Fibroblast of skin of abdomen (primary cell): ENCODE measurements around the gene PGGHG. TPM values are rescaled to one million over a fixed set of nuclear protein-coding genes. Genes with fewer than 3 reads are reported as not detected.
"Not testable (repeated sequence)": the region's sequence is repeated elsewhere in the genome, so short reads cannot be mapped to it uniquely, and the experiment has no call there.

Source experiments
- DNase-seq: peaks from one replicate; pipeline ENCODE4 v3.0.0-alpha.2; 2013
- polyA plus RNA-seq, 2 experiments: library from polyadenylated mRNA; unstranded; fragments of 120-200 nt; gene quantifications; one replicate each; pipeline ENCODE4 v1.2.1, GENCODE V29; 2013; ENCODE audit not compliant: insufficient read length in 2 of 2

The PGGHG gene
- 20.0 TPM for polyA plus RNA-seq (2013, experiment 1 of 2; ENCODE audit: insufficient read length)
- polyA plus RNA-seq (2013, experiment 2 of 2; ENCODE audit: insufficient read length) = 22.0 TPM

GRCh38 chr11:288478-289397 lies at the start of gene PGGHG:
Gene PGGHG (plus strand): TSS chr11:289126. CDS start chr11:289817, 691 bp downstream.
- DNase-seq = peak; percentile 35

- DNase-seq = no peak
These were observed 48.6 kb upstream of the PGGHG start for GRCh38 chr11:240315-240714.

- DNase-seq = no peak
These were observed 47.3 kb upstream of the PGGHG start for GRCh38 chr11:241634-242033.

- DNase-seq = no peak
These were observed 44.5 kb upstream of the PGGHG start for GRCh38 chr11:244376-244775.

- DNase-seq = no peak
These were observed 39.9 kb upstream of the PGGHG start for GRCh38 chr11:249062-249461.

- no peak for DNase-seq
These were observed 38.7 kb upstream of the PGGHG start for GRCh38 chr11:250274-250673.

- peak; percentile 45 for DNase-seq
These were observed 38.1 kb upstream of the PGGHG start for GRCh38 chr11:250740-251299.

- no peak for DNase-seq
These were observed 37.4 kb upstream of the PGGHG start for GRCh38 chr11:251550-251949.

GRCh38 chr11:252666-253065 lies 36.3 kb upstream of the PGGHG start:
- DNase-seq = no peak

GRCh38 chr11:253160-253885 lies 35.6 kb upstream of the PGGHG start:
- no peak for DNase-seq

GRCh38 chr11:253886-254270 lies 35.0 kb upstream of the PGGHG start:
- no peak for DNase-seq

- peak; percentile 44 for DNase-seq
These were observed 33.8 kb upstream of the PGGHG start for GRCh38 chr11:255176-255575.

- DNase-seq = no peak
These were observed 33.1 kb upstream of the PGGHG start for GRCh38 chr11:255816-256215.

GRCh38 chr11:256952-257737 lies 31.8 kb upstream of the PGGHG start:
- DNase-seq = no peak

- DNase-seq = no peak
These were observed 31.0 kb upstream of the PGGHG start for GRCh38 chr11:257766-258493.

GRCh38 chr11:259413-259812 lies 29.5 kb upstream of the PGGHG start:
- DNase-seq = no peak

GRCh38 chr11:261624-262023 lies 27.3 kb upstream of the PGGHG start:
- no peak for DNase-seq

GRCh38 chr11:266676-267439 lies 22.1 kb upstream of the PGGHG start:
- DNase-seq = no peak

GRCh38 chr11:267491-267994 lies 21.4 kb upstream of the PGGHG start:
- no peak for DNase-seq

- not testable (repeated sequence) for DNase-seq
These were observed 20.2 kb upstream of the PGGHG start for GRCh38 chr11:268716-269145.
